ENCODE measurements around the gene GNAS-AS1.

The GNAS-AS1 gene

DNA sequence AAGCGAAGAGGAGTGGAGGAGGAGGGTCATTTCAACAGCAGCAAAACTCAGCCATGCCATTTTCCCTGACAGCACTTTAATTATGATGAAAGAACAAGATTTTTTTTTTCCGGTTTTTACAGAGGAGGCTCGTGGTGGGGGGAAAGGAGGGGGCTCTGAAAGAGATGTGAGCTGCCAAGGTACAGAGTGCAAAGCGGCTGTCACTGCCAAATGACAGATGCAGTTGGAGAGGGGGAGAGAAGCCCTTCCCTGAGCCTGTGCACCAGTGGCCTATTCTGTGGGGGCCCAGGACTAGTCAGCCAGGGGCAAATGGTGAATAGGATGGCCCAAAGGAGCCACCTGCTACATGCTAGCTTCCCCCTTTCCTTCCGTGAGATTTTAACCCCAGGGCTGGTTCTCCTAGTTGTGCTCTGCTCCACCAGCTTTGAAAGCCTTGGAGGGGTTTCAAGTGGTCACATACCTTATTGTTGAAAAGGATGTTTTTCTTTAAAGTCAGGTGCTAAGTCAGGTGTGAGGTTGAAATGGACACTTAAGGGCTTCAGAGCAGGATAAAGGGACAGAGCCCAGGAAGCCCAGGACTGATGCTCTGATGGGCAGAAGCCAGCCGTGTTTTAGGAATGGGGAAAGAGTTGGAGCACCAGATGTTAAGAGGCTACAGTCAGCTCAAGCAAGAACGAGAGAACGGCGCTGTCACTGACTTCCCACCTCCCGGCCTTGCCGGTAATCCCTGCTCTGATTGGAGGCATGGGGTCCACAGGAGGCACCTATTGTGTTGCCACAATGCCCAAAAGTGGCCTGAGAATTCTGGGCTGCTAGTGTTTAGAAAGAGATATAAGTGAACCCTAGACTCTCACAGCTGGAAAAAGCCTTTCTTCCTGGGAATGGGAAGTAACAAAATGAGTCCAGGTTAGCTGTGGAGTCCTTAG is 26.6 kb upstream of the GNAS-AS1 start:
- no peak overlapping the region for H2BK15ac ChIP-seq (replicated peaks; ENCODE audit: low read depth)
- peak overlapping the region; percentile 40 for H3K56ac ChIP-seq (ENCODE audit: low read length)
- H4K8ac ChIP-seq (ENCODE audit: low read depth, low read length): no peak overlapping the region
- H3K4me1 ChIP-seq (ENCODE audit: control insufficient read depth, low read depth, low read length): peaks cover 3% of the 10 kb centered on the region
- H3K36me3 ChIP-seq (ENCODE audit: control insufficient read depth, insufficient read depth, low read length): no peaks in the 10 kb centered on the region
- H2BK5ac ChIP-seq (ENCODE audit: low read length): no peak overlapping the region
- H3K23ac ChIP-seq (ENCODE audit: low read length): no peak overlapping the region
- no peak overlapping the region for H3K18ac ChIP-seq (ENCODE audit: low read length)
- H3K9ac ChIP-seq (ENCODE audit: low read length): no peak overlapping the region
- no peak overlapping the region for H3K4me3 ChIP-seq (ENCODE audit: low read length)
- H2AK5ac ChIP-seq (ENCODE audit: low read length): no peak overlapping the region
- H3K79me2 ChIP-seq (ENCODE audit: control insufficient read depth, insufficient read depth, low read length): no peaks in the 10 kb centered on the region
- no peaks in the 10 kb centered on the region for H3K79me1 ChIP-seq (ENCODE audit: low read length)
- H3K4me2 ChIP-seq (ENCODE audit: low read length): no peak overlapping the region
- H3K27me3 ChIP-seq (ENCODE audit: insufficient read depth, low read length, poor library complexity): no peaks in the 10 kb centered on the region
- no peak for DNase-seq
- no peak overlapping the region for H4K5ac ChIP-seq (ENCODE audit: low read length)
- no peak overlapping the region for H3K27ac ChIP-seq (ENCODE audit: low read depth, low read length)
- no peak overlapping the region for H2BK120ac ChIP-seq (ENCODE audit: low read depth, low read length)
- no CpG with 5 or more reads among the region's 11 CpGs for WGBS (ENCODE audit: extremely low coverage, insufficient coverage, low lambda C conversion rate)
- no peak overlapping the region for H3K4ac ChIP-seq (ENCODE audit: low read depth, low read length)

DNA sequence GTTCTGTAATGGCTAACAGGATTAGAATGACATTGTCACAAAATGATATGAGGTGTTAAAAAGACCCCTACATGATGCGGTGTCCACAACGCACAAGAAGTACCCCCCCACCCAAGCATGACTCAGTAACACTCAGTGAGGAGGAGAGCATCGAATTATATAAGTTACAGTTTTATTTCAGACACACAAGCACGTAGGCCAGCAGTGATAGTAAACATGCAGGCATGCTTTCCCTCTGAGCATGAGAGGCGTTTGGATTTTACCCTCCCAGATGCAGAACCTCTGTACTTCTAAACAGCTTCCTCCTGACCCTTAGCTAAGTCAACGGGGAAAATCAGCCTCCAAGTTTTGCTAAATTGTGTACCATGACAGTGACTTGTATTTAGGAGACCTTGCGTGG is 25.7 kb upstream of the GNAS-AS1 start:
- Histone ChIP-seq H4K8ac (ENCODE audit: low read depth, low read length) (no peak overlapping the region), H3K4ac (ENCODE audit: low read depth, low read length) (no peak overlapping the region), H2BK5ac (ENCODE audit: low read length) (no peak overlapping the region), H3K4me1 (ENCODE audit: control insufficient read depth, low read depth, low read length) (peaks cover 3% of the 10 kb centered on the region), H2BK15ac (replicated peaks; ENCODE audit: low read depth) (no peak overlapping the region), H3K9ac (ENCODE audit: low read length) (no peak overlapping the region), H3K56ac (ENCODE audit: low read length) (no peak overlapping the region), H3K27me3 (ENCODE audit: insufficient read depth, low read length, poor library complexity) (no peaks in the 10 kb centered on the region), H3K27ac (ENCODE audit: low read depth, low read length) (no peak overlapping the region), H3K36me3 (ENCODE audit: control insufficient read depth, insufficient read depth, low read length) (no peaks in the 10 kb centered on the region), H3K79me1 (ENCODE audit: low read length) (no peaks in the 10 kb centered on the region), H3K4me3 (ENCODE audit: low read length) (no peak overlapping the region), H3K4me2 (ENCODE audit: low read length) (no peak overlapping the region), H3K23ac (ENCODE audit: low read length) (no peak overlapping the region), H2AK5ac (ENCODE audit: low read length) (no peak overlapping the region), H3K18ac (ENCODE audit: low read length) (no peak overlapping the region), H2BK120ac (ENCODE audit: low read depth, low read length) (no peak overlapping the region), H3K79me2 (ENCODE audit: control insufficient read depth, insufficient read depth, low read length) (no peaks in the 10 kb centered on the region), H4K5ac (ENCODE audit: low read length) (no peak overlapping the region)
- no CpG with 5 or more reads among the region's 7 CpGs for WGBS (ENCODE audit: extremely low coverage, insufficient coverage, low lambda C conversion rate)
- no peak for DNase-seq

DNA sequence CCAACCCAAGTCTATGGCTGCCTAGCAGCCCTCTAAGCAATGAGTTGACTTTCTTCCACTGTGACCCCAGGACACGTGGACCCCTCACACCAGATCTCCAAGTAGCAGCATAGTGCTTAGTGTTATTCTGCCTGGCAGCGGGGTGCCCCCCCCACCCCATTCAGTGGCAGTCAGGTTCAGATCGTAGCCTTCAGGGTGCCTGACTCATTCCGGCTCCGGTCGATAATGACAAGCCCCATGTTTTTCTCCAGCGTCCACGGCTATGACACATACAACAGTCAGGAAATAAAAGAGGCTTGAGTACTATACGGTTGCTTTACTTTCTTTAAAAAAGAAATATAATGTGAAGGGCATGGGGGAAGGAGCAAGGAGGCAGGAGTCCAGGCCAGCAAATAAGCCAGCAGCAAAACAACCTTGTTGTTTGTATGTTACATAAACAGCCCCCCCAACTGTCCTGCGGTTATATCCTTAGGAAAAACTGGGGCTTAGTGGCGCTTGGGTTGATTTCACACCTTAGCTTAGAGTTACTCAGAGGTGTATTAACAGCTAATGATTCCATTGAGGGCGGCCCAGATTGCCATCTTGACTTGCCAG is 24.9 kb upstream of the GNAS-AS1 start:
- no peak overlapping the region for H2BK5ac ChIP-seq (ENCODE audit: low read length)
- no peaks in the 10 kb centered on the region for H3K27me3 ChIP-seq (ENCODE audit: insufficient read depth, low read length, poor library complexity)
- no peak overlapping the region for H3K4me3 ChIP-seq (ENCODE audit: low read length)
- H3K9ac ChIP-seq (ENCODE audit: low read length): no peak overlapping the region
- H4K5ac ChIP-seq (ENCODE audit: low read length): no peak overlapping the region
- H2BK120ac ChIP-seq (ENCODE audit: low read depth, low read length): no peak overlapping the region
- no peaks in the 10 kb centered on the region for H3K79me2 ChIP-seq (ENCODE audit: control insufficient read depth, insufficient read depth, low read length)
- H3K27ac ChIP-seq (ENCODE audit: low read depth, low read length): no peak overlapping the region
- H3K4ac ChIP-seq (ENCODE audit: low read depth, low read length): no peak overlapping the region
- no peaks in the 10 kb centered on the region for H3K36me3 ChIP-seq (ENCODE audit: control insufficient read depth, insufficient read depth, low read length)
- WGBS (ENCODE audit: extremely low coverage, insufficient coverage, low lambda C conversion rate): no CpG with 5 or more reads among the region's 12 CpGs
- H3K23ac ChIP-seq (ENCODE audit: low read length): no peak overlapping the region
- H3K4me2 ChIP-seq (ENCODE audit: low read length): no peak overlapping the region
- H4K8ac ChIP-seq (ENCODE audit: low read depth, low read length): no peak overlapping the region
- H2BK15ac ChIP-seq (replicated peaks; ENCODE audit: low read depth): no peak overlapping the region
- peaks cover 3% of the 10 kb centered on the region for H3K4me1 ChIP-seq (ENCODE audit: control insufficient read depth, low read depth, low read length)
- H3K56ac ChIP-seq (ENCODE audit: low read length): no peak overlapping the region
- DNase-seq: no peak
- no peak overlapping the region for H3K18ac ChIP-seq (ENCODE audit: low read length)
- H2AK5ac ChIP-seq (ENCODE audit: low read length): no peak overlapping the region
- H3K79me1 ChIP-seq (ENCODE audit: low read length): no peaks in the 10 kb centered on the region

DNA sequence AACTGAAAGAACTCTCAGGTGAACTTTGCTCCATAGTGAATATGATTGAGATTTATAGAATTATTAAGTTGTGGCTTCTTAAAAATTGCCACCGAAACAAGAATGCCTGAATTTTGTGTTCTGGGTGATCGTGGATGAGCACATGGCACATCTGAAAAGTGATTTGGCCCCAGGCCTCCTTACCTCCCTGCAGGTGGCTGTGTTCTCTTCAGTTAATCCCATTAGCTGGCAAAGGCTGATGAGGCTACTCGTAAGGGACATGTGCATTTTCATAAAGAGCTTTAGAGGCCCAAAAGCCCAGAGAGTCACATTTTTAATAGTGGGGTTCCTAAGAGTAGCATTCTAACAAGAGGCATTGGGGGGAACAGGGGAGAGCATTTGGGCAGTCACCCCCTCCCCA is 24.4 kb upstream of the GNAS-AS1 start:
- no peak overlapping the region for H3K27ac ChIP-seq (ENCODE audit: low read depth, low read length)
- no peak overlapping the region for H3K56ac ChIP-seq (ENCODE audit: low read length)
- peaks cover 3% of the 10 kb centered on the region for H3K4me1 ChIP-seq (ENCODE audit: control insufficient read depth, low read depth, low read length)
- no peaks in the 10 kb centered on the region for H3K27me3 ChIP-seq (ENCODE audit: insufficient read depth, low read length, poor library complexity)
- no peak overlapping the region for H4K5ac ChIP-seq (ENCODE audit: low read length)
- H3K23ac ChIP-seq (ENCODE audit: low read length): no peak overlapping the region
- no peak overlapping the region for H3K9ac ChIP-seq (ENCODE audit: low read length)
- H2BK120ac ChIP-seq (ENCODE audit: low read depth, low read length): no peak overlapping the region
- no peak overlapping the region for H3K4me3 ChIP-seq (ENCODE audit: low read length)
- H3K4ac ChIP-seq (ENCODE audit: low read depth, low read length): no peak overlapping the region
- H3K79me1 ChIP-seq (ENCODE audit: low read length): no peaks in the 10 kb centered on the region
- no peak overlapping the region for H3K4me2 ChIP-seq (ENCODE audit: low read length)
- H3K18ac ChIP-seq (ENCODE audit: low read length): no peak overlapping the region
- H4K8ac ChIP-seq (ENCODE audit: low read depth, low read length): no peak overlapping the region
- no peak overlapping the region for H2BK15ac ChIP-seq (replicated peaks; ENCODE audit: low read depth)
- DNase-seq: no peak
- H3K79me2 ChIP-seq (ENCODE audit: control insufficient read depth, insufficient read depth, low read length): no peaks in the 10 kb centered on the region
- no peaks in the 10 kb centered on the region for H3K36me3 ChIP-seq (ENCODE audit: control insufficient read depth, insufficient read depth, low read length)
- no peak overlapping the region for H2AK5ac ChIP-seq (ENCODE audit: low read length)
- no CpG with 5 or more reads among the region's 3 CpGs for WGBS (ENCODE audit: extremely low coverage, insufficient coverage, low lambda C conversion rate)
- H2BK5ac ChIP-seq (ENCODE audit: low read length): no peak overlapping the region

DNA sequence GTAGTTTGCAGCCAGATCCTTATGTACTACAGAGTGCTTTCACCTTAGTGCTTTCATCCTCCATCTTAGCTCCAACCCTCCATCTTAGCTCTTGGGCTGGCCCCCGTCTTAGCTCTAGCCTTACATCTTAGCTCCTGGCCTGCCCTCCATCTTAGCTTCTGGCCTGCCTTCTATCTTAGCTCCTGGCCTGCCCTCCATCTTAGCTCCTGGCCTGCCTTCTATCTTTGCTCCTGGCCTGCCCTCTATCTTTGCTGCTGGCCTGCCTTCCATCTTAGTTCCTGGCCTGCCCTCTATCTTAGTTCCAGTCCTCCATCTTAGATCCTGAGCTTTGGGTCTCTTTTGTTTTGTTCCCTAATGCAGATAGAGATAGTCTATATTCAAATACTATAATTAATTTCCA is 23.8 kb upstream of the GNAS-AS1 start:
- H3K56ac ChIP-seq (ENCODE audit: low read length): no peak overlapping the region
- H3K27me3 ChIP-seq (ENCODE audit: insufficient read depth, low read length, poor library complexity): no peaks in the 10 kb centered on the region
- no peak overlapping the region for H2BK15ac ChIP-seq (replicated peaks; ENCODE audit: low read depth)
- H3K27ac ChIP-seq (ENCODE audit: low read depth, low read length): no peak overlapping the region
- peaks cover 3% of the 10 kb centered on the region for H3K4me1 ChIP-seq (ENCODE audit: control insufficient read depth, low read depth, low read length)
- H3K23ac ChIP-seq (ENCODE audit: low read length): no peak overlapping the region
- no peak overlapping the region for H3K4me2 ChIP-seq (ENCODE audit: low read length)
- H3K79me2 ChIP-seq (ENCODE audit: control insufficient read depth, insufficient read depth, low read length): no peaks in the 10 kb centered on the region
- H3K9ac ChIP-seq (ENCODE audit: low read length): no peak overlapping the region
- DNase-seq: no peak
- no peak overlapping the region for H4K8ac ChIP-seq (ENCODE audit: low read depth, low read length)
- H2BK120ac ChIP-seq (ENCODE audit: low read depth, low read length): no peak overlapping the region
- H2BK5ac ChIP-seq (ENCODE audit: low read length): no peak overlapping the region
- no peak overlapping the region for H4K5ac ChIP-seq (ENCODE audit: low read length)
- no peaks in the 10 kb centered on the region for H3K79me1 ChIP-seq (ENCODE audit: low read length)
- no peak overlapping the region for H3K4ac ChIP-seq (ENCODE audit: low read depth, low read length)
- H3K18ac ChIP-seq (ENCODE audit: low read length): no peak overlapping the region
- no peaks in the 10 kb centered on the region for H3K36me3 ChIP-seq (ENCODE audit: control insufficient read depth, insufficient read depth, low read length)
- no peak overlapping the region for H3K4me3 ChIP-seq (ENCODE audit: low read length)
- no CpG with 5 or more reads among the region's 1 CpG for WGBS (ENCODE audit: extremely low coverage, insufficient coverage, low lambda C conversion rate)
- no peak overlapping the region for H2AK5ac ChIP-seq (ENCODE audit: low read length)
